SK-N-MC (cell line): ENCODE data around the gene GRB10.

ENCODE experiments used
- DNase-seq: peaks from one replicate; pipeline ENCODE4 v3.0.0-alpha.2; 2011; ENCODE audit warnings: low read depth, low spot score
- H3K27ac ChIP-seq: fragments of 200-600 bp; sonication (generic); 2 replicates; pipeline ENCODE4 v1.5.1; 2016; ENCODE audit warnings: mixed run types
- H3K36me3 ChIP-seq: fragments of 200-600 bp; sonication (generic); 2 replicates; pipeline ENCODE4 v1.6.1; 2017; ENCODE audit warnings: antibody characterized with exemption, low read length, mixed read lengths; ENCODE audit not compliant: insufficient read depth
- H3K4me3 ChIP-seq: fragments of 200-600 bp; sonication (generic); 2 replicates; pipeline ENCODE4 v1.5.1; 2016
- H3K9ac ChIP-seq: fragments of 200-600 bp; sonication (generic); 2 replicates; pipeline ENCODE4 v1.8.0; 2017; ENCODE audit warnings: mixed run types, mixed read lengths; ENCODE audit not compliant: insufficient read length
- H3K9me3 ChIP-seq: fragments of 200-600 bp; sonication (generic); 2 replicates; pipeline ENCODE4 v1.6.1; 2017; ENCODE audit warnings: low read depth, mild to moderate bottlenecking, antibody characterized with exemption, low read length, moderate library complexity, mixed read lengths
- EZH2 ChIP-seq: fragments of 200-600 bp; sonication (generic); IDR thresholded peaks from one replicate; pipeline ENCODE4 v1.6.1; 2017; ENCODE audit warnings: antibody characterized with exemption
- FOXP2 ChIP-seq: optimal IDR thresholded peaks from 2 replicates; pipeline ENCODE3; 2011; ENCODE audit warnings: mild to moderate bottlenecking, moderate library complexity; ENCODE audit not compliant: insufficient read depth; ENCODE audit errors: extremely low read length, control extremely low read depth
- POLR2AphosphoS5 ChIP-seq: IDR thresholded peaks from 2 replicates; pipeline ENCODE4 v1.6.1; 2012; ENCODE audit warnings: mild to moderate bottlenecking, low read depth, low read length, borderline replicate concordance

The GRB10 gene

DNA sequence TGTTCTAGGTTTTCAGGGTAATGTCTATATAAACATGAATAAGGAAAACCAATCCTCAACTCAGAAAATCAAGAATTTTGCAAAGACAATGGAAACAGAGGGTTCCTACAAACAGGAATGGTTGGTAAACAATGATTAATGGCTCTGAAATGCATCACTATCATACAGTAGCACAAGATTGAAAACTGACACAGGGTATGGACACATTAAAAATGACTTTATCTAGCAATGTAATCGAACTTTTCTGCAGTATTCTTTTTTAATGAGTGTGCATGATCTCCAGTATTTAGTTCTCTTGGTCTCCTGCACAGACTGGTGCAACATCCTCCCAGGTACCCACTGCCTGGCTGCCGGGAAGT is 15.9 kb downstream of the GRB10 start:
- Histone ChIP-seq H3K36me3 (peaks cover 25% of the 10 kb centered on the region; the same call in 1 of the 2 replicates), H3K9me3 (no peaks in the 10 kb centered on the region), H3K9ac (no peak overlapping the region), H3K4me3 (no peak overlapping the region), H3K27ac (no peak overlapping the region)
- no peak for TF ChIP-seq POLR2AphosphoS5
- TF ChIP-seq EZH2 = no peak
- TF ChIP-seq FOXP2 = no peak
- DNase-seq = no peak

DNA sequence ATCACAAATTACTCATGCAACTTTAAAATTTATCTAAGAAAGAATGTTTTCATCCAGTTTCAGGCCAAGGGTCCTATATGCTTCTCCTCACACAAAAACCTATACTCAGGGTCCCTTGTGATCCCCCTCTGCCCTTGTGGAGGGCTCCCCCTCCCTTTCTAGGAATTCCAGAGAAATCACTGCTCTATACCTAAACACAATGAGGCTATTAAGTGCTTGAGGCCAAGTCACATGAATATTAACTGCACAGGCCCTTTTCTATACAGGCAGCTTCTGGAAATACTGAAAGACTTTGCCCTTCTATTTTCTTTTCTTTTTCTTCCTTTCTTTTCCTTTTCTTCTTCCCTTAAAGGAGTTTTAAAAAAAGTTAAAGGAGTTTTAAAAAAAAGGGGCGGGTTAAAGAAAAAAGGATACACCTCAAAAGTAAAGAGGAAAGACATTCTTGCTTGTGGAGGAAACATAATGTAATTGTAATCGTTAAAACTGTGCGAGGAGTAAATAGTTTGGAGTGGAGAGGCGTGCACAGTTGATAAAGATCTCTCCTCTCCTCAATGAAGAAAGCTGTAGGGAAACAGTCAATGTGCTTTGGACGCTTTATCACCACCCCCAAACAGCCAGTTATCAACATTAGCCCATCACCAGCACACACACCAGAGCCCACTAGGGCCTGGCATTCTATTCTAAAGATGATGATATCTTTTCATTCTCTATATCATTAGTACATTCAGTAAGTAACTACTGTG is 16.4 kb downstream of the GRB10 start:
- H3K9me3 ChIP-seq = no peaks in the 10 kb centered on the region
- H3K36me3 ChIP-seq = peaks cover 28% of the 10 kb centered on the region; the same call in 1 of the 2 replicates

DNA sequence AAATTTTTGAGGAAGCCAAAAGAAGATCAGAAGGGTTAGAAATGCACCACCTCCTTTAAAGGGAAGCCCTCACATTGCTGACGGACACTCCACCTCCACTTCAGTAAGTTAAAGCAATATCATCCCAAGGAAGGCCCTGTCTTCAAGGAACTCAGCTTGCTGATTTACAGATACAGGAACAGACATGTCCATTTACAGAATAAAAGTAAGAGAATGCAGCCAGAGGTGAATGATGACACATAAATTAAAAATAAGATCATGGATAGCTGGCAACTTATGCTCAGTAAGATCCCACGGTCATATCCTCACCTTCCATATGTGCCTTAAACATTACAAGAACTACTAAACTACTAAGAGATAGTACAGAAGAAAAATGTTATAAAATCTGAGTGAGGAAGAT is 20.4 kb downstream of the GRB10 start:
- H3K9ac ChIP-seq = no peak overlapping the region
- peaks cover 15% of the 10 kb centered on the region; the same call in 1 of the 2 replicates for H3K36me3 ChIP-seq
- DNase-seq = no peak
- no peak overlapping the region for H3K4me3 ChIP-seq
- H3K27ac ChIP-seq = no peak overlapping the region
- no peak for TF ChIP-seq POLR2AphosphoS5
- TF ChIP-seq EZH2 = no peak
- no peak for TF ChIP-seq FOXP2
- no peaks in the 10 kb centered on the region for H3K9me3 ChIP-seq

More for the DNA sequence above, 16.4 kb downstream of the GRB10 start:
- Histone ChIP-seq H3K27ac (no peak overlapping the region), H3K9ac (no peak overlapping the region), H3K4me3 (no peak overlapping the region)
- DNase-seq = no peak
- TF ChIP-seq POLR2AphosphoS5 (no peak), EZH2 (no peak), FOXP2 (no peak)

DNA sequence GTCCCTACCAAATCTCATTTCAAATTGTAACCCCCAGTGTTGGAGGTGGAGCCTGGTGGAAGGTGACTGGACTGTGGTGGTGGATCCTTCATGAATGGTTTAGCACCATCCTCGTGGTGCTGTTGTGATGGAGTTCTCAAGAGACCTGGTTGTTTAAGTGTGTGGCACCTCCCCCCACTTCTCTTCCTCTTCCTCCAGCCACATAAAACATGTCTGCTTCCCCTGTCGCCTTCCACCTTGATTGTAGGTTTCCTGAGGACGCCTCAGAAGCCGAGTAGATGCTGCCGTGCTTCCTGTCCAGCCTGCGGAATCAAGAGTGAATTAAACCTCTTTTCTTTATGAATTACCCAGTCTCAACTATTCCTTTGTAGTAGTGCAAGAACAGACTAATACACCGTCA is 21.0 kb downstream of the GRB10 start:
- H3K9ac ChIP-seq = no peak overlapping the region
- H3K4me3 ChIP-seq = no peak overlapping the region
- no peaks in the 10 kb centered on the region for H3K9me3 ChIP-seq
- no peak overlapping the region for H3K27ac ChIP-seq
- TF ChIP-seq FOXP2 (no peak), POLR2AphosphoS5 (no peak), EZH2 (no peak)
- DNase-seq = no peak
- peaks cover 15% of the 10 kb centered on the region; the same call in 1 of the 2 replicates for H3K36me3 ChIP-seq

- Histone ChIP-seq H3K27ac (no peak overlapping the region), H3K36me3 (peaks cover 29% of the 10 kb centered on the region; the same call in 1 of the 2 replicates), H3K9ac (no peak overlapping the region), H3K4me3 (no peak overlapping the region), H3K9me3 (no peaks in the 10 kb centered on the region)
- no peak for TF ChIP-seq EZH2
- TF ChIP-seq POLR2AphosphoS5 = no peak
- no peak for TF ChIP-seq FOXP2
- DNase-seq = no peak
Observed at GRCh38 chr7:50757703-50758390, 24.8 kb downstream of the GRB10 start.

GRCh38 chr7:50756180-50756579 is 26.5 kb downstream of the GRB10 start:
- no peak overlapping the region for H3K27ac ChIP-seq
- no peak overlapping the region for H3K4me3 ChIP-seq
- TF ChIP-seq FOXP2 = no peak
- no peak for TF ChIP-seq EZH2
- no peak for TF ChIP-seq POLR2AphosphoS5
- H3K9ac ChIP-seq = no peak overlapping the region
- peaks cover 22% of the 10 kb centered on the region; the same call in 1 of the 2 replicates for H3K36me3 ChIP-seq
- H3K9me3 ChIP-seq = no peaks in the 10 kb centered on the region
- no peak for DNase-seq

DNA sequence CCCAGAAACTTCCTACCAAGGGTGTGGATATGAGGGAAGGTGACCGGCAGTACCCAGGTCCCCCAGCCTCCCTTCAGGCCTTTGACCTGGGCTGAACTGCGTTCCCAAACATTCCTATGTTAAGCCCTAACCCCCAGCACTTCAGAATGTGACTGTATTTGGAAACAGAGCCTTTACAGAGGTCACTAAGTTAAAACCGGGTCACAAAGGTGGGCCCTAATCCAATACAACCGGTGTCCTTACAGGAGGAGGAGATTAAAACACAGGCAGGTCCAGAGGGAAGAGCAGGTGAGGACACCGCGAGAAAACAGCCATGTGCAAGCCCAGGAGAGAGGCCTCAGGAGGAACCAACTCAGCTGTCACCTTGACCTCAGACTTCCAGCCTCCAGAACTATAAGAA is 28.0 kb downstream of the GRB10 start:
- no peak overlapping the region for H3K9ac ChIP-seq
- DNase-seq = no peak
- TF ChIP-seq FOXP2 (no peak), EZH2 (no peak), POLR2AphosphoS5 (no peak)
- no peak overlapping the region for H3K4me3 ChIP-seq
- peaks cover 25% of the 10 kb centered on the region; the same call in 1 of the 2 replicates for H3K36me3 ChIP-seq
- no peaks in the 10 kb centered on the region for H3K9me3 ChIP-seq
- H3K27ac ChIP-seq = no peak overlapping the region

GRCh38 chr7:50754241-50754640 is 28.5 kb downstream of the GRB10 start:
- Histone ChIP-seq H3K9ac (no peak overlapping the region), H3K36me3 (peaks cover 25% of the 10 kb centered on the region; the same call in 1 of the 2 replicates), H3K4me3 (no peak overlapping the region), H3K9me3 (no peaks in the 10 kb centered on the region), H3K27ac (no peak overlapping the region)
- TF ChIP-seq FOXP2 = no peak
- TF ChIP-seq EZH2 = no peak
- no peak for TF ChIP-seq POLR2AphosphoS5
- DNase-seq = no peak
